Panc1 (cell line): ENCODE measurements around the gene QKI. TPM values are rescaled to one million over a fixed set of nuclear protein-coding genes. Genes with fewer than 3 reads are reported as not detected.
"Not testable (repeated sequence)": the region's sequence is repeated elsewhere in the genome, so short reads cannot be mapped to it uniquely, and the experiment has no call there.

Experiments used
- ATAC-seq: fragments of 200-7000 bp; cut with Tn5 transposase; 2 replicates; pipeline ENCODE4 v1.9.1; 2020; ENCODE audit warnings: mild to moderate bottlenecking, moderate library complexity
- BruUV-seq: library from RNA; stranded (reverse); fragments of 400-500 nt; replicated peaks from 2 replicates; lab custom pipeline; 2021; lab: Mats Ljungman, UMichigan
- CTCF ChIA-PET: fragments of 300-600 bp; sonication (Branson Sonifier 250); formaldehyde crosslinking; loops from one replicate; lab custom pipeline; 2022; ENCODE audit warnings: antibody characterized with exemption; lab: Charles Lee
- POLR2A ChIA-PET: fragments of 300-600 bp; sonication (Branson Sonifier 250); formaldehyde crosslinking; loops from one replicate; lab custom pipeline; 2022; ENCODE audit warnings: antibody characterized with exemption; lab: Charles Lee
- DNase-seq: peaks from one replicate; pipeline ENCODE4 v3.0.0-alpha.2; 2010; ENCODE audit warnings: low read depth, low spot score
- H3K27ac ChIP-seq: 2 replicates; pipeline ENCODE4 v1.5.1; 2011; ENCODE audit warnings: mild to moderate bottlenecking, low read length, inconsistent platforms
- H3K27me3 ChIP-seq: fragments of 200-500 bp; sonication (Bioruptor generic); 2 replicates; pipeline ENCODE4 v1.6.0; 2014; ENCODE audit warnings: low read length, inconsistent platforms; ENCODE audit not compliant: control insufficient read depth, insufficient read depth
- H3K36me3 ChIP-seq: fragments of 200-500 bp; sonication (Bioruptor generic); 2 replicates; pipeline ENCODE4 v1.5.1; 2014; ENCODE audit warnings: inconsistent platforms, mild to moderate bottlenecking, low read length, moderate library complexity; ENCODE audit not compliant: control insufficient read depth, insufficient read depth
- H3K4me1 ChIP-seq: 2 replicates; pipeline ENCODE4 v1.5.1; 2011; ENCODE audit warnings: inconsistent platforms, mild to moderate bottlenecking, low read length, moderate library complexity; ENCODE audit not compliant: control insufficient read depth, insufficient read depth
- H3K4me3 ChIP-seq, 2 experiments: 2 replicates each; pipeline ENCODE4 v1.5.1; 2011 to 2012; ENCODE audit warnings: low read depth in 2 of 2, low read length in 2 of 2, mild to moderate bottlenecking in 2 of 2, inconsistent platforms in 1 of 2, moderate library complexity in 1 of 2
- H3K9me3 ChIP-seq: fragments of 200-500 bp; sonication (Bioruptor generic); 2 replicates; pipeline ENCODE4 v1.5.1; 2014; ENCODE audit warnings: low read depth, mild to moderate bottlenecking, inconsistent platforms, low read length, moderate library complexity; ENCODE audit not compliant: control insufficient read depth, insufficient read depth
- CTCF ChIP-seq: fragments of 450-650 bp; IDR thresholded peaks from 2 replicates; pipeline ENCODE4 v1.5.1; 2017; ENCODE audit warnings: mild to moderate bottlenecking
- POLR2AphosphoS5 ChIP-seq: IDR thresholded peaks from 2 replicates; pipeline ENCODE4 v1.6.1; 2012; ENCODE audit warnings: mild to moderate bottlenecking, low read depth, low read length, moderate library complexity
- SIN3A ChIP-seq: IDR thresholded peaks from 2 replicates; pipeline ENCODE4 v1.6.1; 2012; ENCODE audit warnings: low read depth, mild to moderate bottlenecking, low read length, moderate library complexity, borderline replicate concordance; ENCODE audit not compliant: insufficient read depth
- TCF7L2 ChIP-seq: IDR thresholded peaks from 2 replicates; pipeline ENCODE4 v1.6.1; 2011; ENCODE audit warnings: mild to moderate bottlenecking, low read depth, low read length, inconsistent platforms
- in situ Hi-C: cut with HindIII; loops from 2 replicates; pipeline ENCODE4 v1.10.0; 2016; ENCODE audit warnings: low sequenced_read_pairs, low pct_unique_long_range_greater_than_20kb
- intact Hi-C: fragments of 100-400 bp; cut with micrococcal nuclease; formaldehyde crosslinking; loops from one replicate; pipeline ENCODE4 v1.10.0; 2022; ENCODE audit not compliant: unreplicated experiment
- total RNA-seq: library from RNA; stranded (reverse); gene quantifications from one replicate; pipeline ENCODE4 v1.2.1, GENCODE V29; 2021; ENCODE audit not compliant: unreplicated experiment
- TF ChIP-seq, protein P1 (sequence below), 2 experiments: IDR thresholded peaks; 2 replicates each; pipeline ENCODE4 v1.6.1; 2011 to 2012; ENCODE audit warnings: low read depth in 2 of 2, control low read depth in 1 of 2, low read length in 1 of 2, mild to moderate bottlenecking in 1 of 2, moderate library complexity in 1 of 2; ENCODE audit not compliant: insufficient read depth in 1 of 2

The QKI gene
- total RNA-seq, 1 experiment from 2014 or later: 176 TPM

DNA sequence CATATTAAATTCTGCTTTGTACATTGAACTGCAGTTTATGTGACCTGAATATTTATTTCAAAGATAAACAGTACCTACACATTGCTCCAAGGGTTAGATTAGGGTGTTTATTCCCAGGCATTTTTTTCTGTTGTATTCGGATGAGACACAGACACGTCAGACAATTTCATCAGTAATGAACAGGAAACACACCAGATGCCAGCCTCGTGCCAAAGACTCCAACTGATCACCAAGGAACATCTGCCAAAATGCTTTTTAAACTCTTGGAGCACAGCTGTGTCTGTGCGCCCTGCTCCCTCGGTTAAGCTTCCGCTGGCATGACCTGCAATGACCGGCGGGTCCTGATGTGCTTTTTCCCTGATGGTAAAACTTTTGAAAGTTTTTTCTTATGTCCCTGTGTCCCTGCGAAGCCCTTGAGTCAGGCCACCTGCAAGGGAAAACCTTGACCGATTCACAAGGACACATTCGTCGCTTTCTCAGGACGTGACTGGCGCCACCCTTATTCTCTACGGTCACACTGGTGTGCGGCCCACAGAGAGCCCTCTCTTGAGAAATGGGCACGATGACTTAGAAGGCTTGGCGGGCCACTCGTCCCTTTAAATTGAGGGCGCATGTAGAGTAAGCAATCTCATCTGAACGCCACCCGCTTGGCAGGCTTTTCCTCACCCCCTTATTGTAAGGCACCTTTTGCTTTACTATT is 173.9 kb downstream of the QKI start:
- in situ Hi-C loops (no loop called here), intact Hi-C loops (loop anchor here (10.0 kb wide), 1 partner anchor 1336 kb away; no protein-coding TSS in a partner anchor)
- Histone ChIP-seq H3K4me1 (no peaks in the 10 kb centered on the region), H3K4me3 (no peak overlapping the region), H3K36me3 (no peaks in the 10 kb centered on the region), H3K9me3 (peaks cover 3% of the 10 kb centered on the region; the same call in 1 of the 2 replicates), H3K27ac (no peak overlapping the region), H3K27me3 (no peaks in the 10 kb centered on the region)
- POLR2A ChIA-PET: no interaction called here
- DNase-seq: no peak
- TF ChIP-seq, protein P1, sequence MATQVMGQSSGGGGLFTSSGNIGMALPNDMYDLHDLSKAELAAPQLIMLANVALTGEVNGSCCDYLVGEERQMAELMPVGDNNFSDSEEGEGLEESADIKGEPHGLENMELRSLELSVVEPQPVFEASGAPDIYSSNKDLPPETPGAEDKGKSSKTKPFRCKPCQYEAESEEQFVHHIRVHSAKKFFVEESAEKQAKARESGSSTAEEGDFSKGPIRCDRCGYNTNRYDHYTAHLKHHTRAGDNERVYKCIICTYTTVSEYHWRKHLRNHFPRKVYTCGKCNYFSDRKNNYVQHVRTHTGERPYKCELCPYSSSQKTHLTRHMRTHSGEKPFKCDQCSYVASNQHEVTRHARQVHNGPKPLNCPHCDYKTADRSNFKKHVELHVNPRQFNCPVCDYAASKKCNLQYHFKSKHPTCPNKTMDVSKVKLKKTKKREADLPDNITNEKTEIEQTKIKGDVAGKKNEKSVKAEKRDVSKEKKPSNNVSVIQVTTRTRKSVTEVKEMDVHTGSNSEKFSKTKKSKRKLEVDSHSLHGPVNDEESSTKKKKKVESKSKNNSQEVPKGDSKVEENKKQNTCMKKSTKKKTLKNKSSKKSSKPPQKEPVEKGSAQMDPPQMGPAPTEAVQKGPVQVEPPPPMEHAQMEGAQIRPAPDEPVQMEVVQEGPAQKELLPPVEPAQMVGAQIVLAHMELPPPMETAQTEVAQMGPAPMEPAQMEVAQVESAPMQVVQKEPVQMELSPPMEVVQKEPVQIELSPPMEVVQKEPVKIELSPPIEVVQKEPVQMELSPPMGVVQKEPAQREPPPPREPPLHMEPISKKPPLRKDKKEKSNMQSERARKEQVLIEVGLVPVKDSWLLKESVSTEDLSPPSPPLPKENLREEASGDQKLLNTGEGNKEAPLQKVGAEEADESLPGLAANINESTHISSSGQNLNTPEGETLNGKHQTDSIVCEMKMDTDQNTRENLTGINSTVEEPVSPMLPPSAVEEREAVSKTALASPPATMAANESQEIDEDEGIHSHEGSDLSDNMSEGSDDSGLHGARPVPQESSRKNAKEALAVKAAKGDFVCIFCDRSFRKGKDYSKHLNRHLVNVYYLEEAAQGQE (IDR thresholded peaks at IDR 0.05; ENCODE audit: insufficient read depth in 1 of 2, low read depth in 2 of 2, low read length in 1 of 2): no peak
- TF ChIP-seq TCF7L2 (no peak), SIN3A (no peak), POLR2AphosphoS5 (no peak), CTCF (no peak)
- CTCF ChIA-PET: no interaction called here
- no peak for ATAC-seq
- no TSS peak for BruUV-seq

- H3K4me3 ChIP-seq: no peak overlapping the region
- peaks cover 3% of the 10 kb centered on the region; the same call in 1 of the 2 replicates for H3K9me3 ChIP-seq
- no peaks in the 10 kb centered on the region for H3K27me3 ChIP-seq
- ChIA-PET CTCF (no interaction called here), POLR2A (no interaction called here)
- intact Hi-C loops: loop anchor here (10.0 kb wide), 1 partner anchor 1335 kb away; no protein-coding TSS in a partner anchor
- TF ChIP-seq CTCF (no peak), TCF7L2 (no peak), POLR2AphosphoS5 (no peak), SIN3A (no peak)
- TF ChIP-seq, protein P1 (IDR thresholded peaks at IDR 0.05; ENCODE audit: insufficient read depth in 1 of 2, low read depth in 2 of 2, low read length in 1 of 2): no peak
- ATAC-seq: no peak
- in situ Hi-C loops: no loop called here
- no peak for DNase-seq
- H3K36me3 ChIP-seq: no peaks in the 10 kb centered on the region
- H3K4me1 ChIP-seq: no peaks in the 10 kb centered on the region
- H3K27ac ChIP-seq: no peak overlapping the region
- no TSS peak for BruUV-seq
Measured at GRCh38 chr6:163589387-163589786, 174.9 kb downstream of the QKI start.

DNA sequence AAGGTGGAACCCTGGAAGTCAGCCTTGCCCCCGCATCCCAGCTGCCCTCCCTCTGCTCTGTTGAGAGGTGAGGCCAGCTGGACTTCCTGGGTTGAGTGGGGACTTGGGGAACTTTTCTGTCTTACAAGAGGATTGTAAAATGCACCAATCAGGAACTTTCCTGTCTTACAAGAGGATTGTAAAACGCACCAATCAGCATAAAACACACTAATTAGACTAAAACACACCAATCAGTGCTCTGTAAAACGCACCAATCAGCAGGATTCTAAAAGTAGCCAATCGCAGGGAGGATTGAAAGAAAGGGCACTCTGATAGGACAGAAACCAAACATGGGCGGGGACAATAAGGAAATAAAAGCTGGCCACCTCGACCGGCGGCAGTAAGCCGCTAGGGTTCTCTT is 175.6 kb downstream of the QKI start:
- intact Hi-C loops, H3K4me3 ChIP-seq, H3K27me3 ChIP-seq, CTCF ChIA-PET, BruUV-seq, in situ Hi-C loops, H3K4me1 ChIP-seq, H3K9me3 ChIP-seq, H3K36me3 ChIP-seq, POLR2A ChIA-PET, DNase-seq, ATAC-seq, H3K27ac ChIP-seq: not testable (repeated sequence)
